Kidney epithelial cell (primary cell): ENCODE results near the gene SOX1. TPM values are rescaled to one million over a fixed set of nuclear protein-coding genes. Genes with fewer than 3 reads are reported as not detected.

Experiments used
- DNase-seq: peaks from one replicate; pipeline ENCODE4 v3.0.0-alpha.2; 2010; ENCODE audit warnings: low read depth
- H3K27me3 ChIP-seq: 2 replicates; pipeline ENCODE4 v1.6.0; 2011; ENCODE audit warnings: low read length; ENCODE audit not compliant: control insufficient read depth, insufficient read depth
- H3K36me3 ChIP-seq: 2 replicates; pipeline ENCODE4 v1.5.1; 2011; ENCODE audit warnings: low read length; ENCODE audit not compliant: control insufficient read depth, insufficient read depth
- H3K4me3 ChIP-seq: 2 replicates; pipeline ENCODE4 v1.5.1; 2011; ENCODE audit warnings: low read depth, mild to moderate bottlenecking, control low read depth, low read length
- total RNA-seq: library from RNA; depleted of rRNA; stranded (reverse); fragments of >200 nt; gene quantifications from 2 replicates; pipeline ENCODE4 v1.2.3, GENCODE V29; 2015
- TF ChIP-seq, protein P1 (sequence below): IDR thresholded peaks from 2 replicates; pipeline ENCODE4 v1.5.1; 2011; ENCODE audit warnings: mild to moderate bottlenecking, moderate library complexity, low read length, control low read depth, inconsistent platforms; ENCODE audit not compliant: insufficient read depth, poor library complexity, severe bottlenecking

The SOX1 gene
- total RNA-seq, 1 donor from 2014 or later: not detected

DNA sequence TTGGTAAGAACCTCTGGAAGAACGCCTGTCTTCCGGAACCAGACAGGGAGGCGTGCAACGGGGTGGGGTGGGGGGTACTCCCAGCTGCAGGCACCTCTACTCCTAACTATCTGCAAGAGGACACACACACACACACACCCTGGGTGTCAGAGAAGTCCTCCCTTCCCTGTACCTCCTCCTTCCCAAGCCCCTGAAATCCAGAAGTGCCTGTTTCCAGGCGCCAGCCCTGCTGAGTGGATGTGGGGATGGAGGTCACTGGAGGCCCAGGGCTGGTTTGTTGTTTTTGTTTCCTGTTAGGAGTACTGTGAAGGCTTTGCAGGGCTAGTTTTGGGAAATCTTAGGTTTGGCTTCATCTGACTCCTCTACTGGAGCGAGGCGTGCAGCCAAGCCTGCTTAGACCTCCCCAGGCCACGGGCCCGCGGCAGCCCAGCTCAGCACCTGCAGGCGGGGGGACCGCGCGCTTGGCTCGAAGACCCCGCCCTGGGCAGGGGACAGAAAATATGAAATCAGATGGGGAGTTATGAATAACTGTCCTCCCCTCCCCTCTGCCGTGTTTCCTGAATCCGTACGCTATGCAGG is 36.4 kb downstream of the SOX1 start:
- Histone ChIP-seq H3K4me3 (no peak overlapping the region), H3K27me3 (peaks cover 55% of the 10 kb centered on the region), H3K36me3 (no peaks in the 10 kb centered on the region)
- DNase-seq: no peak
- TF ChIP-seq, protein P1, sequence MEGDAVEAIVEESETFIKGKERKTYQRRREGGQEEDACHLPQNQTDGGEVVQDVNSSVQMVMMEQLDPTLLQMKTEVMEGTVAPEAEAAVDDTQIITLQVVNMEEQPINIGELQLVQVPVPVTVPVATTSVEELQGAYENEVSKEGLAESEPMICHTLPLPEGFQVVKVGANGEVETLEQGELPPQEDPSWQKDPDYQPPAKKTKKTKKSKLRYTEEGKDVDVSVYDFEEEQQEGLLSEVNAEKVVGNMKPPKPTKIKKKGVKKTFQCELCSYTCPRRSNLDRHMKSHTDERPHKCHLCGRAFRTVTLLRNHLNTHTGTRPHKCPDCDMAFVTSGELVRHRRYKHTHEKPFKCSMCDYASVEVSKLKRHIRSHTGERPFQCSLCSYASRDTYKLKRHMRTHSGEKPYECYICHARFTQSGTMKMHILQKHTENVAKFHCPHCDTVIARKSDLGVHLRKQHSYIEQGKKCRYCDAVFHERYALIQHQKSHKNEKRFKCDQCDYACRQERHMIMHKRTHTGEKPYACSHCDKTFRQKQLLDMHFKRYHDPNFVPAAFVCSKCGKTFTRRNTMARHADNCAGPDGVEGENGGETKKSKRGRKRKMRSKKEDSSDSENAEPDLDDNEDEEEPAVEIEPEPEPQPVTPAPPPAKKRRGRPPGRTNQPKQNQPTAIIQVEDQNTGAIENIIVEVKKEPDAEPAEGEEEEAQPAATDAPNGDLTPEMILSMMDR: no peak

DNA sequence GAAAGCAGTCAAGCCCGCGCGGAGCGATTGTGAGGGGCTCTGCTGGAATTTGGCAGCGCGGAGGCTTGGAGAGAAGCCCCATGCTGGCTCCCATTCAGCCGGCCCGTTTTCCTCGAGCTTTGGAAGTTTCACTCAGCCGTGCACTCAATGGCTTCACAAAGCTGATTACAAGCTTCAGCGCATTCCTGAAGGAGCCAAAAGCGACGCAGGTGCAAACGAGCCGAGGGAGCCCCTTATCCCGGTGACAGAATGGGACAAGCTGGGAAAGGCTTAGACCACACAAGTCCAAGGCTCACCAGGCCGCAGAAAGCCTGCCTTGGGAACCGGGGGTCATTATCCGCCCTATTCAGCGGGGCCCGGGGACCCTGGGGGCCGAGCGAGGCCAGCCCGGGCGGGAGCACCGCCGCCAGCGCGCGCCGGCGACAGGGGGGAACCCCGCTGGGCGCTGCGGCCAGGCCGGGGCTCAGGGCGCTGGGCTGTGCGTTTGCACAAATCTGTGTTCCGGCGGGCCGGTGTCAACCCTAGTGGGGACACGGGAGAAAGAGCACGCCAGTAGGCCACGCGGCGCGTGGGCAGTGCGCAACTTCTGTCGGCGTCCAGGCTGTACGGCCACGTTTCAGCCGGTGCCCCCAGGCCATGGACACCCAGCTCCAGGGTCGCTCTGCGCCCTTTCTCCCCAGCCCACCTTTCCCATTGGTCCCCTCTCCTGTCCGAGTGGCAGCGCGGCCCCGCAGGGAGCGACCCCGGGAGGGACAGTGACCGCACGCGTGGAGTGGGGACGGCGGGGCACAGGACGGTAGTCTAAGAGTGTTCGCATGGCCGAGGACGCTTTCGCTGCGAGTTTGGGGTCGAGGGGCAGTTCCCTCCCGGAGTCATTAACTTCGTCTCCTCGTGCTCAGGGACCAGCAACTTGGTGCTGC is 37.3 kb downstream of the SOX1 start:
- DNase-seq: no peak
- H3K27me3 ChIP-seq: peaks cover 54% of the 10 kb centered on the region
- TF ChIP-seq, protein P1: no peak
- no peaks in the 10 kb centered on the region for H3K36me3 ChIP-seq
- no peak overlapping the region for H3K4me3 ChIP-seq

DNA sequence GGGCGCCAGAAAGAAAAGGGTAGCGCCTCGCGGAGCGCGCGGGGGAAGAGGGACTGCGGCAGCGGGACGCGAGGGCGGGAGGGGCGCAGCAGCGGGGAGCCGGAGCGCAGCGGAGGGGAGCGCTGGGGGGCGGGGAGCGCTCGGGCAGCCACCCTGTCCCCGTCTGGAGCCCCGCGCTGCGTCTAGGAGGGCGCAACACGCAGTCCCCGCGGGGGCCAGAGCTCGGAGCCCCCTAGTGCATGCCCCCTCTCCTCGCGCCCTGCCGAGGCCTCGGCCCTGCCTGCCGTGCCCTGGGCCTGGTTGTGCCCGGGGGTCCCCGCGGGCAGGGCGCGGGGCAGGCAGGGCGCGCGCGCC is 37.9 kb downstream of the SOX1 start:
- Histone ChIP-seq H3K36me3 (no peaks in the 10 kb centered on the region), H3K27me3 (peaks cover 54% of the 10 kb centered on the region), H3K4me3 (no peak overlapping the region)
- TF ChIP-seq, protein P1: no peak
- DNase-seq: no peak

DNA sequence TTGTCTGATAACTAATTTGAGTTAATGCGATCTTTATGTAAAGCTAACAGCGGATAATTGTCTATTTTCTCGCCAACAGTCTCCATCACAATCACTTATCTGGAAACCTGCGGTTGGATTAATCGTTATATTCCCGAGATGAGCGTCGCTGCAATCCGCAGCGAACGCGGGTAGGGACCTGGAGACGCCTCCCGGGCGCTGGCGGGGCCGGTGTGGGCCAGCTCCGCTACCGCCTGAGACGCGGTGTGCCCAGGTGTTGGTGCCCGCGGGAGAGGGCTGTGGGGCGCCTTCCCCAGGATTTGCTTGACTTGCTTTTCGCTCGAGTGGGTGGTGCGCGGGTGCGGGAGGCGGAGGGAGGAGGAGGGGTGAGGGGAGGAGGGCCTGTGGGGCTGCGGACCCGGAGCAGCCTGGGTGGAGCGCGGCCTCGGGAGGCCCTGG is 38.3 kb downstream of the SOX1 start:
- Histone ChIP-seq H3K27me3 (peaks cover 54% of the 10 kb centered on the region), H3K36me3 (no peaks in the 10 kb centered on the region), H3K4me3 (no peak overlapping the region)
- DNase-seq: no peak
- TF ChIP-seq, protein P1: no peak

DNA sequence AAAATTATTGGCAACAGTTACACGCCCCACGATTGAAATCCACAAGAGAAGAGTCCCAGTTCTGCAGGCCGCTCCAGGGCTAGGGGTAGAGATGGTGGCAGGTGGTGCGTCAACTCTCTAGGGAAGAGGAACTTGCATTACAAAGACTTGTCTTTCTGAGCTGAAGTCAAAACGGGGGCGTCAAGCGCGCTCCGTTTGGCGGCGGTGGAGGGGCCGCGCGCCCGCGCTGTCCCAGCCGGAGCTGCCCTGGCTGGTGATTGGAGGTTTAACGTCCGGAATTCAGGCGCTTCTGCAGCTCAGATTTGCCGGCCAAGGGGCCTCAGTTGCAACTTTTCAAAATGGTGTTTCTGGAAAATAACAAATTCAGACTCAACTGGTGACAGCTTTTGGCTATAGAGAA is 38.9 kb downstream of the SOX1 start:
- no peak for DNase-seq
- peaks cover 54% of the 10 kb centered on the region for H3K27me3 ChIP-seq
- TF ChIP-seq, protein P1: no peak
- H3K4me3 ChIP-seq: no peak overlapping the region
- H3K36me3 ChIP-seq: no peaks in the 10 kb centered on the region
